Fibroblast of lung (primary cell): ENCODE data around the gene HRCT1. TPM values are rescaled to one million over a fixed set of nuclear protein-coding genes. Genes with fewer than 3 reads are reported as not detected.
A peak's percentile ranks its signal among the peaks of the same experiment; 100 is the strongest.

Experiments
- DNase-seq, 2 donors: peaks; one replicate each; pipeline versions ENCODE4 v3.0.0 to v3.0.0-alpha.2; 2010; ENCODE audit warnings: low read depth in 2 of 2
- H2AFZ ChIP-seq: 2 replicates; pipeline ENCODE4 v1.5.1; 2012; ENCODE audit warnings: low read length, control low read depth, inconsistent platforms
- H3K27ac ChIP-seq: 2 replicates; pipeline ENCODE4 v1.5.1; 2011; ENCODE audit warnings: low read length, control low read depth; ENCODE audit not compliant: insufficient read depth
- H3K27me3 ChIP-seq: 2 replicates; pipeline ENCODE4 v1.5.1; 2011; ENCODE audit warnings: mild to moderate bottlenecking, low read length; ENCODE audit not compliant: control insufficient read depth, insufficient read depth
- H3K36me3 ChIP-seq: 2 replicates; pipeline ENCODE4 v1.5.1; 2011; ENCODE audit warnings: low read length; ENCODE audit not compliant: control insufficient read depth, insufficient read depth
- H3K4me1 ChIP-seq: 2 replicates; pipeline ENCODE4 v1.5.1; 2011; ENCODE audit warnings: low read length; ENCODE audit not compliant: control insufficient read depth, insufficient read depth; ENCODE audit errors: extremely low read depth
- H3K4me2 ChIP-seq: 2 replicates; pipeline ENCODE4 v1.5.1; 2011; ENCODE audit warnings: low read length, control low read depth; ENCODE audit not compliant: insufficient read depth; ENCODE audit errors: extremely low read depth
- H3K4me3 ChIP-seq, 4 experiments: fragments of 200-600 bp in 1 of 4; sonication (generic) in 1 of 4; replicated peaks in 1 of 4; 2 replicates each; pipeline ENCODE4 v1.5.1; 2011 to 2016; ENCODE audit warnings: low read length in 4 of 4, low read depth in 3 of 4, mild to moderate bottlenecking in 3 of 4, control low read depth in 2 of 4, inconsistent platforms in 1 of 4, mixed read lengths in 1 of 4; ENCODE audit not compliant: insufficient read depth in 1 of 4; ENCODE audit errors: control extremely low read depth in 1 of 4
- H3K79me2 ChIP-seq: 2 replicates; pipeline ENCODE4 v1.5.1; 2012; ENCODE audit warnings: mild to moderate bottlenecking, low read length, inconsistent platforms; ENCODE audit not compliant: control insufficient read depth, insufficient read depth
- H3K9ac ChIP-seq: 2 replicates; pipeline ENCODE4 v1.5.1; 2011; ENCODE audit warnings: mild to moderate bottlenecking, low read length, control low read depth; ENCODE audit not compliant: insufficient read depth
- H3K9me3 ChIP-seq: 2 replicates; pipeline ENCODE4 v1.5.1; 2012; ENCODE audit warnings: low read depth, low read length; ENCODE audit not compliant: control insufficient read depth, insufficient read depth
- H4K20me1 ChIP-seq: 2 replicates; pipeline ENCODE4 v1.5.1; 2011; ENCODE audit warnings: low read length; ENCODE audit not compliant: control insufficient read depth, insufficient read depth; ENCODE audit errors: extremely low read depth
- EZH2 ChIP-seq: IDR thresholded peaks from 2 replicates; pipeline ENCODE4 v1.5.1; 2012; ENCODE audit warnings: low read length, control low read depth, mild to moderate bottlenecking; ENCODE audit errors: missing control alignments
- polyA plus RNA-seq, 2 donors: library from polyadenylated mRNA; depleted of rRNA in 1 of 2; stranded (reverse) in 1 of 2; unstranded in 1 of 2; fragments of >200 nt; gene quantifications; 2 replicates each; pipeline ENCODE4 v1.2.1, GENCODE V29; 2011 to 2012; ENCODE audit warnings: missing spikeins in 1 of 2
- total RNA-seq: library from RNA; depleted of rRNA; stranded (reverse); fragments of >200 nt; gene quantifications from 2 replicates; pipeline ENCODE4 v1.2.1, GENCODE V29; 2014
- TF ChIP-seq, protein P1 (sequence below), 2 donors: IDR thresholded peaks in 1 of 2; conservative IDR thresholded peaks in 1 of 2; 1 replicate in 1 of 2; 2 replicates in 1 of 2; pipeline ENCODE4 v1.5.1; 2011 to 2012; ENCODE audit warnings: low read length in 2 of 2, control low read depth in 1 of 2, inconsistent platforms in 1 of 2, low read depth in 1 of 2, mild to moderate bottlenecking in 1 of 2

HRCT1 gene
- total and polyA plus RNA-seq, 2 donors (not counting 1 experiment from before 2014, with no cell fraction given): 1.2 to 3.1 TPM

DNA sequence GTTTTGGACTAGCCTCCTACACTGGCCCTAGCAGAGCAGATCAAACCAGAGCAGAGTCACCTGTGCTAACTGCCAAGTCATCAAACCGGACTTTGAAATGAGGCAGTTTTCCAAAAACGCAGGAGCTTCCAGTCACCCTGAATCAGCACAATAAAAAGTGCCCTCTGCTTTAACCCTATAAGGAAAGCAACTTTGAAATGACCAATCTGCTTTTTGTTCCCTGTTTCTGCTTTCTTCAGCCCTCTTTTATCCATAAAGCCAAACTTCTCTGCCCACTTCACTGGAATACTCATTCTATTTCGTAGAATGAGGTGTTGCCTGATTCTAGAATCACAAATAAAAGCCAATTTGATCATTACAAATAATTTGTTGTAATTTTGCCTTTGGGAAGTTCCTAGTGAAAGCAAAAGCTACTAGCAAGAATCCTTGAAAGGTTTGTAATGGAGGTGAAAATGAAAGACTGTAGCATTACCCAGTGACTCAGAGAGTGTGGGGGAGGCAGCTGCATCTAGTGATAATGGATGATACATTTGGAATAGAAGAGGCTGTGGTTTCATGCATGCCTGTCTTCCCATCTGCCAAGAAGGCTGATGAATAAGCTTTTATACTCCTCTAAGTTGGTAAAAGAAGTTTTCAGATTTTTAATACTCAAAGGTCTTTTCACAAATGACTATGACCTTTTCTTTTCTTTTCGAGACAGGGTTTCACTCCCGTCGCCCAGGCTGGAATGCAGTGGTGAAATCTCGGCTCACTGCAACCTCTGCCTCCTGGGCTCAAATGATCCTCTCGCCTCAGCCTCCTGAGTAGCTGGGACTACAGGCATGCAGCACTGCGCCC lies 18.1 kb downstream of the HRCT1 start:
- H3K9ac ChIP-seq: no peak overlapping the region
- peak overlapping the region; percentile 67 for H3K4me2 ChIP-seq
- peak overlapping the region in 2 of 4 experiments; percentile 14 to 23 for H3K4me3 ChIP-seq
- H3K79me2 ChIP-seq: no peaks in the 10 kb centered on the region
- no peaks in the 10 kb centered on the region for H3K9me3 ChIP-seq
- peak; percentile 90 to 98 for DNase-seq
- H3K27ac ChIP-seq: peak overlapping the region; percentile 69
- no peaks in the 10 kb centered on the region for H3K36me3 ChIP-seq
- TF ChIP-seq EZH2: no peak
- TF ChIP-seq, protein P1, sequence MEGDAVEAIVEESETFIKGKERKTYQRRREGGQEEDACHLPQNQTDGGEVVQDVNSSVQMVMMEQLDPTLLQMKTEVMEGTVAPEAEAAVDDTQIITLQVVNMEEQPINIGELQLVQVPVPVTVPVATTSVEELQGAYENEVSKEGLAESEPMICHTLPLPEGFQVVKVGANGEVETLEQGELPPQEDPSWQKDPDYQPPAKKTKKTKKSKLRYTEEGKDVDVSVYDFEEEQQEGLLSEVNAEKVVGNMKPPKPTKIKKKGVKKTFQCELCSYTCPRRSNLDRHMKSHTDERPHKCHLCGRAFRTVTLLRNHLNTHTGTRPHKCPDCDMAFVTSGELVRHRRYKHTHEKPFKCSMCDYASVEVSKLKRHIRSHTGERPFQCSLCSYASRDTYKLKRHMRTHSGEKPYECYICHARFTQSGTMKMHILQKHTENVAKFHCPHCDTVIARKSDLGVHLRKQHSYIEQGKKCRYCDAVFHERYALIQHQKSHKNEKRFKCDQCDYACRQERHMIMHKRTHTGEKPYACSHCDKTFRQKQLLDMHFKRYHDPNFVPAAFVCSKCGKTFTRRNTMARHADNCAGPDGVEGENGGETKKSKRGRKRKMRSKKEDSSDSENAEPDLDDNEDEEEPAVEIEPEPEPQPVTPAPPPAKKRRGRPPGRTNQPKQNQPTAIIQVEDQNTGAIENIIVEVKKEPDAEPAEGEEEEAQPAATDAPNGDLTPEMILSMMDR (conservative IDR thresholded peaks at IDR 0.05 in 1 of 2, IDR thresholded peaks at IDR 0.05 in 1 of 2; ENCODE audit: low read depth in 1 of 2, low read length in 2 of 2): no peak
- no peaks in the 10 kb centered on the region for H4K20me1 ChIP-seq
- no peaks in the 10 kb centered on the region for H3K27me3 ChIP-seq
- peaks cover 14% of the 10 kb centered on the region for H3K4me1 ChIP-seq
- no peak overlapping the region for H2AFZ ChIP-seq

DNA sequence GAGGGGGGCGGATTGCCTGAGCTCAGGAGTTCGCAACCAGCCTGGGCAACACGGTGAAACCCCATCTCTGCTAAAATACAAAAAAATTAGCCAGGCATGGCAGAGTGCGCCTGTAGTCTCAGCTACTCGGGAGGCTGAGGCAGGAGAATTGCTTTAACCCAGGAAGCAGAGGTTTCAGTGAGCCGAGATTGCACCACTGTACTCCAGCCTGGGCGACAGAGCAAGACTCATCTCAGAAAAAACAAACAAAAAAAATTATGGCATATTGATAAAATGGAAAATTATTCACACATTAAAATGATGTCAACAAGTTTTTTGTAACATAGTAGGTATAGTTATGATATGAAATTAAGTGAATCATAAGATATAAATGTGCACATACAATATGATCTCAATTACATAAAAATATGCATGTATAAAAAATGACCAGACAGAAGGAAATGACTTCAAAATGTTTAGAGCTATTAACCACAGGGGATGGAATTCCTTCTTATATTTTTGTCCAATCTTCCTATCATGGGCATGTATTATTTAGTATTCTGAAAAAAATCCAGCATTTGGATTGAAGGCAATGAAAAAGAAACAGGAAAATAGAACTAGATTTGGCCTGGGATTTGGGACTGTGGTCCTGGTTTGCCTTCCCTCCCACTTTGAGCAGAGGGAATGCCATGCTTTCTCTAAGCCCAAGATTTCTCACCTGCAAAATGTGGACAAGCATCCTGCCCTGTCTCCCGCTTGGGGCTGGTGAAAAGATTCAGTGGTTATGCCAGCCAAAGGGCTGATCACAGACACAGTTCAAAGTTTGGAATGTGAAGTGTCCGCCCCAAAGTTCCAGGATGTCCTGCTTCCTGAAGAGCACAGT lies 22.8 kb downstream of the HRCT1 start:
- H3K36me3 ChIP-seq: no peaks in the 10 kb centered on the region
- H3K79me2 ChIP-seq: no peaks in the 10 kb centered on the region
- DNase-seq: no peak
- no peaks in the 10 kb centered on the region for H4K20me1 ChIP-seq
- peak overlapping the region; percentile 47 for H2AFZ ChIP-seq
- H3K4me1 ChIP-seq: peaks cover 11% of the 10 kb centered on the region
- no peak overlapping the region for H3K4me2 ChIP-seq
- no peaks in the 10 kb centered on the region for H3K9me3 ChIP-seq
- H3K27ac ChIP-seq: no peak overlapping the region
- no peak overlapping the region for H3K4me3 ChIP-seq
- H3K9ac ChIP-seq: no peak overlapping the region
- no peak for TF ChIP-seq EZH2
- no peaks in the 10 kb centered on the region for H3K27me3 ChIP-seq

DNA sequence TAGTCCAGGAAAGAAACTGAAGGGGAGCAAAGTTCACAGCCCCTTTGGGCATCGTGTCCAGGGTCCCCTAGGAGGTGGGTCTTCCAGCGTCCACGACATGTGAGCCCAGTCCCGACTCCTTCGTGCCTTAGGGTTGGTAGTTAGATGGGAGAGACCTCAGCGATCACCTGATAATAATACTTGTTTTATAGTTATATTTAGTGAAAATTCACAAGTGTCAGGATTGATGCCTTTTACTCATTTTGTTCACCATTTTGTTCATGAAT lies 23.4 kb downstream of the HRCT1 start:
- Histone ChIP-seq H3K4me2 (no peak overlapping the region), H3K9ac (no peak overlapping the region), H3K9me3 (no peaks in the 10 kb centered on the region), H3K27ac (no peak overlapping the region), H3K4me1 (peaks cover 10% of the 10 kb centered on the region), H3K27me3 (no peaks in the 10 kb centered on the region), H3K79me2 (no peaks in the 10 kb centered on the region), H3K36me3 (no peaks in the 10 kb centered on the region), H4K20me1 (no peaks in the 10 kb centered on the region), H3K4me3 (no peak overlapping the region), H2AFZ (peak overlapping the region; percentile 47)
- TF ChIP-seq EZH2: no peak
- TF ChIP-seq, protein P1 (conservative IDR thresholded peaks at IDR 0.05 in 1 of 2, IDR thresholded peaks at IDR 0.05 in 1 of 2; ENCODE audit: low read depth in 1 of 2, low read length in 2 of 2): no peak
- DNase-seq: no peak
